Skeletal muscle tissue (tissue), 4 donors: Measurements from ENCODE around the gene MCRIP1. TPM values are rescaled to one million over a fixed set of nuclear protein-coding genes. Genes with fewer than 3 reads are reported as not detected.

Source experiments
- H3K27ac ChIP-seq: one replicate; pipeline ENCODE4 v1.7.0; 2013; ENCODE audit warnings: mild to moderate bottlenecking, low read depth, low read length, inconsistent platforms
- H3K27me3 ChIP-seq, 3 donors: one replicate each; pipeline ENCODE4 v1.7.0; 2013; ENCODE audit warnings: low read length in 3 of 3; ENCODE audit not compliant: control insufficient read depth in 3 of 3, insufficient read depth in 3 of 3
- H3K36me3 ChIP-seq, 3 donors: one replicate each; pipeline ENCODE4 v1.7.0; 2013; ENCODE audit warnings: low read length in 3 of 3; ENCODE audit not compliant: control insufficient read depth in 3 of 3, insufficient read depth in 3 of 3
- H3K4me1 ChIP-seq, 3 donors: one replicate each; pipeline ENCODE4 v1.7.0; 2013; ENCODE audit warnings: low read length in 3 of 3, mild to moderate bottlenecking in 3 of 3; ENCODE audit not compliant: control insufficient read depth in 3 of 3, insufficient read depth in 3 of 3
- H3K4me3 ChIP-seq, 3 donors: one replicate each; pipeline ENCODE4 v1.7.0; 2013; ENCODE audit warnings: low read length in 3 of 3
- H3K9ac ChIP-seq, 3 donors: one replicate each; pipeline ENCODE4 v1.7.0; 2013; ENCODE audit warnings: low read length in 3 of 3, mild to moderate bottlenecking in 3 of 3, moderate library complexity in 2 of 3, low read depth in 1 of 3
- H3K9me3 ChIP-seq, 3 donors: one replicate each; pipeline ENCODE4 v1.7.0; 2013; ENCODE audit warnings: low read length in 3 of 3; ENCODE audit not compliant: control insufficient read depth in 3 of 3
- total RNA-seq: library from RNA; depleted of rRNA; stranded (reverse); fragments of >200 nt; gene quantifications from one replicate; pipeline ENCODE4 v1.2.3, GENCODE V29; 2014
- donor health status: Osteomylitis.

The MCRIP1 gene
- total RNA-seq, 1 donor from 2014 or later: 81.9 TPM

- Histone ChIP-seq H3K36me3 (no peaks in the 10 kb centered on the region), H3K4me1 (no peaks in the 10 kb centered on the region), H3K9me3 (no peaks in the 10 kb centered on the region), H3K4me3 (no peak overlapping the region), H3K9ac (no peak overlapping the region), H3K27ac (no peak overlapping the region), H3K27me3 (peaks cover 40 to 50% (median 47%) of the 10 kb centered on the region in 3 donors)
Measured at GRCh38 chr17:81811705-81812570, 21.2 kb downstream of the MCRIP1 start.

- no peaks in the 10 kb centered on the region for H3K4me1 ChIP-seq
- H3K27ac ChIP-seq: no peak overlapping the region
- peaks cover 47 to 57% (median 55%) of the 10 kb centered on the region in 3 donors for H3K27me3 ChIP-seq
- no peak overlapping the region for H3K4me3 ChIP-seq
- H3K9ac ChIP-seq: no peak overlapping the region
- H3K9me3 ChIP-seq: no peaks in the 10 kb centered on the region
- no peaks in the 10 kb centered on the region for H3K36me3 ChIP-seq
Measured at GRCh38 chr17:81810892-81811704, 22.0 kb downstream of the MCRIP1 start.

GRCh38 chr17:81810476-81810875 lies 22.6 kb downstream of the MCRIP1 start:
- no peaks in the 10 kb centered on the region for H3K9me3 ChIP-seq
- no peak overlapping the region for H3K27ac ChIP-seq
- no peaks in the 10 kb centered on the region for H3K36me3 ChIP-seq
- no peak overlapping the region for H3K4me3 ChIP-seq
- no peak overlapping the region for H3K9ac ChIP-seq
- peaks cover 53 to 63% (median 60%) of the 10 kb centered on the region in 3 donors for H3K27me3 ChIP-seq
- H3K4me1 ChIP-seq: no peaks in the 10 kb centered on the region

- peaks cover 0 to 5% (median 5%) of the 10 kb centered on the region in 3 donors for H3K4me1 ChIP-seq
- H3K4me3 ChIP-seq: no peak overlapping the region
- no peaks in the 10 kb centered on the region for H3K9me3 ChIP-seq
- H3K9ac ChIP-seq: no peak overlapping the region
- no peaks in the 10 kb centered on the region for H3K36me3 ChIP-seq
- peaks cover 59 to 68% (median 68%) of the 10 kb centered on the region in 3 donors for H3K27me3 ChIP-seq
- no peak overlapping the region for H3K27ac ChIP-seq
Measured at GRCh38 chr17:81809556-81809998, 23.5 kb downstream of the MCRIP1 start.

GRCh38 chr17:81808778-81809555 lies 24.1 kb downstream of the MCRIP1 start:
- Histone ChIP-seq H3K9me3 (no peaks in the 10 kb centered on the region), H3K27me3 (peaks cover 60 to 72% (median 71%) of the 10 kb centered on the region in 3 donors), H3K4me1 (peaks cover 0 to 5% (median 5%) of the 10 kb centered on the region in 3 donors), H3K4me3 (no peak overlapping the region), H3K9ac (no peak overlapping the region), H3K36me3 (no peaks in the 10 kb centered on the region), H3K27ac (no peak overlapping the region)

- no peak overlapping the region for H3K4me3 ChIP-seq
- H3K27me3 ChIP-seq: peaks cover 69 to 81% (median 78%) of the 10 kb centered on the region in 3 donors
- no peaks in the 10 kb centered on the region for H3K9me3 ChIP-seq
- H3K27ac ChIP-seq: no peak overlapping the region
- H3K4me1 ChIP-seq: peaks cover 0 to 5% (median 5%) of the 10 kb centered on the region in 3 donors
- no peak overlapping the region for H3K9ac ChIP-seq
- H3K36me3 ChIP-seq: no peaks in the 10 kb centered on the region
Measured at GRCh38 chr17:81807839-81808238, 25.3 kb downstream of the MCRIP1 start.

GRCh38 chr17:81807210-81807719 lies 25.8 kb downstream of the MCRIP1 start:
- peaks cover 75 to 85% (median 82%) of the 10 kb centered on the region in 3 donors for H3K27me3 ChIP-seq
- H3K36me3 ChIP-seq: no peaks in the 10 kb centered on the region
- H3K4me3 ChIP-seq: no peak overlapping the region
- H3K9me3 ChIP-seq: no peaks in the 10 kb centered on the region
- no peak overlapping the region for H3K9ac ChIP-seq
- no peak overlapping the region for H3K27ac ChIP-seq
- H3K4me1 ChIP-seq: peaks cover 0 to 5% (median 5%) of the 10 kb centered on the region in 3 donors

GRCh38 chr17:81806461-81807209 lies 26.5 kb downstream of the MCRIP1 start:
- H3K27me3 ChIP-seq: peaks cover 81 to 87% (median 85%) of the 10 kb centered on the region in 3 donors
- no peaks in the 10 kb centered on the region for H3K36me3 ChIP-seq
- no peak overlapping the region for H3K9ac ChIP-seq
- H3K27ac ChIP-seq: no peak overlapping the region
- H3K9me3 ChIP-seq: no peaks in the 10 kb centered on the region
- no peak overlapping the region for H3K4me3 ChIP-seq
- H3K4me1 ChIP-seq: peaks cover 0 to 5% (median 5%) of the 10 kb centered on the region in 3 donors
